Midbrain (tissue), 1 donor: ENCODE data around the gene CIAO2B.
"Not testable (repeated sequence)": the region's sequence is repeated elsewhere in the genome, so short reads cannot be mapped to it uniquely, and the experiment has no call there.

Experiments used
- DNase-seq: peaks from one replicate; lab custom pipeline; 2025; lab: John Stamatoyannopoulos, UW

The CIAO2B gene

DNA sequence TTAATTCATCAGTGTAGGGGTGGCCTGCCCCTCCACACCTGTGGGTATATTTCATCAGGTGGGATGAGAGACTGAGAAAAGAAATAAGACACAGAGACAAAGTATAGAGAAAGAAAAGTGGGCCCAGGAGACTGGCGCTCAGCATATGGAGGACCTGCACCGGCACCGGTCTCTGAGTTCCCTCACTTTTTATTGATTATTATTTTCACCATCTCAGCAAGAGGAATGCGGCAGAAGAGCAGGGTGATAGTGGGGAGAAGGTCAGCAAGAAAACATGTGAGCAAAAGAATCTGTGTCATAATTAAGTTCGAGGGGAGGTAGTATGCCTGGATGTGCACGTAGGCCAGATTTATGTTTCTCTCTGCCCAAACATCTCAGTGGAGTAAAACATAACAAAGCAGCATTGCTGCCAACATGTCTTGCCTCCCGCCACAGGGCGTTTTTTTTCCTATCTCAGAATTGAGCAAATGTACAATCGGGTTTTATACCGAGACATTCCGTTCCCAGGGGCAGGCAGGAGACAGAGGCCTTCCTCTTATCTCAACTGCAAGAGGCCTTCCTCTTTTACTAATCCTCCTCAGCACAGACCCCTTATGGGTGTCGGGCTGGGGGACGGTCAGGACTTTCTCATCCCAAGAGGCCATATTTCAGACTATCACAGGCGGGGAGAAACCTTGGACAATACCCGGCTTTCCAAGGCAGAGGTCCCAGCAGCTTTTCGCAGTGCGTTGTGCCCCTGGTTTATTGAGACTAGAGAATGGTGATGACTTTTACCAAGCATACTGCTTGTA lies 21.4 kb upstream of the CIAO2B start:
- DNase-seq, result not testable (repeated sequence)

GRCh38 chr16:66954097-66954659 lies 20.0 kb upstream of the CIAO2B start:
- peak; percentile 79 for DNase-seq

- no peak for DNase-seq
Observed at GRCh38 chr16:66953462-66954096, 19.4 kb upstream of the CIAO2B start.

DNA sequence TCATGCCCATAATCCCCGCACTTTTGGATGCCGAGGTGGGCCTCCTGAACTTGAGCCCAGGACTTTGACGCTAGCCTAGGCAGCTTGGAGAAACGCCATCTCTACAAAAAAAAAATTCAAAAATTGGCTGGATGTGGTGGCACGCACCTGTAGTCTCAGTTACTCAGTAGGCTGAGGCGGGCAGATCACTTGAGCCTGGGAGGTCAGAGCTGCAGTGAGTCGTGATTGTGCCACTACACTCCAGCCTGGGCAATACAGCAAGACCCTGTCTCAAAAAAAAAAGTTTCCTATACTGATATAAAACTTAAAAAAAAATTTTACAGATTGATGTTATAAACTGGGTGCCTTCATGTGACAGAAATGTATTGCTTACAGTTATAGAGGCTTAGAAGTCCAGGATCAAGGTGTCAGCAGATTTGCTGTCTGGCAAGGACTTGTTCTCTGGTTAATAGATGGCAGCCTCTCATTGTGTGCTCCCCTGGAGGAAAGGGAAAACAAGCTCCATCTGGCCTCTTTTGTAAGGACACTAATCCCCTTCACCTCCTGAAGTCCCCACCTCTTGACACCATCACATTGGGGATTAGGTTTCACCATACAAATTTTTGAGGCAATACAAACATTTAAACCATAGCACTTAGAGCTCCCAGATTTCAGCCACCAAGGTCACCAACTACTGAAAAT lies 18.4 kb upstream of the CIAO2B start:
- no peak for DNase-seq

GRCh38 chr16:66950971-66951790 lies 17.0 kb upstream of the CIAO2B start:
- no peak for DNase-seq

DNA sequence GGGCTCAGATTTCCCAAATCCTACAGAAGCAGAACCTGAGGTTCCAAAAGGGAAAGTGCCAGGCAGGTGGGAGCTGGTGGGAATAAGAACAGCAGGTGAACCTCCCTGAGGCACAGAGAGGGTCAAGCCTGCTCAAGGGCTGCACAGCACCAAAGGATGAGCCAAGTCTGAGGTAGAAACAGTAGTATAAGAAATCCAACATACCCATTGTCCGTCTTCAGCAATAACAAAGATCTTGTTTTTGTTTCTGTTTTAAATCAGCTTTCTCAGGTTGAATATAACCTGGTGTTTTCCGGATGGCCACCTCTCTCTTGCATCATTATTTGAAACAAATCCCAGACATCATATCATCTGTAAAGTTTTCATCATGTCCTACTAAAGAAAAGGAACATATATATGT lies 16.2 kb upstream of the CIAO2B start:
- DNase-seq, result no peak

DNA sequence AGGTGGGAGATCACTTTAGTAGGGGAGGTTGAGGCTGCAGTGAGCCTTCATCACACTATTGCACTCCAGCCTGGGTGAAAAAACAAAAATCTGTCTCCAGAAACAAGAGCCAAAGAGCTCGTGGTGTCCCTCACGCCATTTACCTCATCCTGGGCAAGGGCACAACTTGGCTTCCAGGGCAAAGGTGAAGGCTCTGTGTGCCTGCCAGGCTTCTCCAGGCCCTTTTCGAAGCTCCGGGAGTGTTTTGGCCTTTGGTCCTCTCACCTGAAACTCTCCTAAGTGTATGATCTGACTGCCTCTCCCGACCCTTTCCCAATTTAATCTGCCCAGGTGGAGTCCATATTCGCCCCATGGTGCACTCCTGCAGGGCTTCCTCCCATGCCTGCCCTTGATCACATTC lies 15.3 kb upstream of the CIAO2B start:
- DNase-seq, result no peak

DNA sequence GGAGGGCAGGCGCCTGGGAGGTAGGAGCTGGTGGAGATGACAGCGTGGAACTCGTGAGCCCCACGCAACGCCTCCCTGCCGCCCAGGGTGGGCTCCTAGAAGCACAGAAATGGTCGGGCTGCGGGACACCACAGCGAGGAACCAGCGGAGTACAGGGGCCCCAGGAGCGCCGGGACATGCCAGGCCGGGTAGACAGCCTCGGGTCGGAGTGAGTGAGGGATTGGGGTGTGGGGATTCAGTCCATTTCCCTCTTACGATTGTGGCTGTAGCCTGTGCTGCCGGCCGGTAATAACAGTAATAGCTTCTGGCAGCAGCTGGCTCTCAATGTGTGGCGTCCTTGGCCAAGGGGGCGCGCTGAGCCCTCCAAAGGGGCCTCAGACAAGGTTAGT lies 14.6 kb upstream of the CIAO2B start:
- DNase-seq, result no peak

DNA sequence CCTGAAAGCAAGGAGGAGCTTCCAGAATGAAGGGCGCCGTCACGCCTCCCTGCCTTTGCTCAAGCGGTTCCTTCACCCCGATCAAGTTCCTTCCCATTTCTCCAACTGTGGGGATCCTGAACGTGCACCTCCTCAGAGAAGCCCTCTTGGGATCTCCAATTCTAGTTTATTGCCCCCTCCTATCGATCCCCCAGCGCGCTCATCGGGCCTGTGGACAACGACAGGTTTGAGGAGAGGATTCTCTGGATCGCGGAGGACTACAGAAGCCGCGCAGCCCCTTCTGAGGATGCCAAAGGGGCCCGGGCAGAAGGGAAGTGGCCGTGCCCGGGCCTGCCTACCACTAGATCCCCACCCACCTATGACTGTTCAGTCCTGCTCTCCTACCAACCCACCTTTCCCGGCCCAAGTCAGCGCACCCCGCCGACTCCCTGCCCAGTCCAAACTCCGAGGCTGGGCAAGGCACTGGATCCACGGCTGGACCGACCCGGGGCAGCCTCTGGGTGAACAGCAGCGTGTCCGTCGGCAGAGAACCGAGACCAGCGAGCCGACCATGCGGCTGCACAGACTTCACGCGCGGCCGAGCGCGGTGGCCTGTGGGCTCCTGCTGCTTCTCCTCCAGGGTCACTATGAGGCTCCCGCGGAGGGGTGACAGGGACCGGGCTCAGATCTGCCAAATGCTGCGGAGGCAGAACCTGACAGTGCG lies 14.1 kb upstream of the CIAO2B start:
- peak; percentile 16 for DNase-seq

DNA sequence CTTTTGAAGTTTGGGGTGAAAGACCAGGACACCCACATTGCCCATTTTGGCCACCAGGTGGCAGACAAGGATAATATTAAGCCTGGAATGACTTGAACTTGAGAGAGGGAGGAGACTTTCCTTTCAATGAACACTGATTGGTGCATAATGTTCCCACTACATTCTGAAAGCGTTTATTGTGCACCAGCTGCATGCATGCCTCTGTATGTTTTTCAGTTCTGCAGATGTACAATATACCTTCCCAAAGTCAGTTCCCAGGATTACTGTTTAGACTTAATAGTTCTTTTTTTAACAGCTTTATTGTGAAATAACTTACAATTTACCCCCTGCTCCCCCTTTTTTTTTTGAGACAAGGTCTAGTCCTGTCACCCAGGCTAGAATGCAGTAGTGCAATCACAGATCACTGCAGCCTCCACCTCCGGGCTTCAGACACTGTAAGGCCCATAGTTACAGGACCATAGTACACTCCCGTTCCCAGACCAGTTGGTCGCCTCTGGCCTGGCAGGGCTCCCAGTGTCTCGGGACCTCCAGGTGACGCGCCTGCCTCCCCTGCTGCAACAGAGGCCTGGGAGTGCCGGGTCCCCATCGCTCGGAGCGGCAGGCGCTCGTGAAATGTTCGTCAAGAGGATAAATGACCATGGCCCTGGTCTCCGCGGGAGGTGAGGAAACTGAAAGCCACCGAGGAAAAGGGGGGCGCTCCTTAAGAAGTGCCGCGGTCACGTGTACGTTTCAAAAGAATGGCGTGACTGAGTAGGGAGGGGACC lies 13.3 kb upstream of the CIAO2B start:
- peak; percentile 89 for DNase-seq

GRCh38 chr16:66946974-66947301 lies 12.7 kb upstream of the CIAO2B start:
- DNase-seq, result no peak

GRCh38 chr16:66946541-66946940 lies 12.3 kb upstream of the CIAO2B start:
- DNase-seq, result no peak

DNA sequence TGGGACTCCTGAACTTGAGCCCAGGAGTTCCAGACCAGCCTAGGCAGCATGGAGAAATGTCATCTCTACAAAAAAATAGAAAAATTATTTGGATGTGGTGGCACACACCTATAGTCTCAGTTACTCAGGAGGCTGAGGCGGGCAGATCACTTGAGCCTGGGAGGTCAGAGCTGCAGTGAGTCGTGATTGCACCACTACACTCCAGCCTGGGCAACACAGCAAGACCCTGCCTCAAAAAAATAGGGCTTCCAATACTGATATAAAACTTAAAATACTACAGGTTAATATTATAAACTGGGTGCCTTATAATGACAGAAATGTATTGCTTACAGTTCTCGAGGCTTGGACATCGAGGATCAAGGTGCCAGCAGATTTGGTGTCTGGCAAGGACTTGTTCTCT lies 11.7 kb upstream of the CIAO2B start:
- DNase-seq, result no peak

DNA sequence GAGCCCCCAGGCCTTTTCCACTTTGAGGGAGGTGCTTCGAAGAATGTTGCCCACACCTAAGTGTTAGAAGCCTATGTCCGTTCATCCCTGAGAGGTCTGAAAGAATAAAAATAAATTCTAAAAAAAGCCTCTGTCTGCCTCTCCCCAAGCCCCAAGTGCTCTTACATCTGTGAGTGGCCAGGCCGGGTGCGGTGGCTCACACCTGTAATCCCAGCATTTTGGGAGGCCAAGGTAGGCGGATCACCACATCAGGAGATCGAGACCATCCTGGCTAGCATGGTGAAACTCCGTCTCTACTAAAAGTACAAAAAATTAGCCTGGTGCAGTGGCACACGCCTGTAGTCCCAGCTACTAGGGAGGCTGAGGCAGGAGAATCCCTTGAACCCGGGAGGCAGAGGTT lies 10.8 kb upstream of the CIAO2B start:
- DNase-seq, result not testable (repeated sequence)

- DNase-seq, result no peak
Observed at GRCh38 chr16:66944054-66944441, 9.8 kb upstream of the CIAO2B start.

GRCh38 chr16:66943426-66944053 lies 9.3 kb upstream of the CIAO2B start:
- DNase-seq, result no peak

DNA sequence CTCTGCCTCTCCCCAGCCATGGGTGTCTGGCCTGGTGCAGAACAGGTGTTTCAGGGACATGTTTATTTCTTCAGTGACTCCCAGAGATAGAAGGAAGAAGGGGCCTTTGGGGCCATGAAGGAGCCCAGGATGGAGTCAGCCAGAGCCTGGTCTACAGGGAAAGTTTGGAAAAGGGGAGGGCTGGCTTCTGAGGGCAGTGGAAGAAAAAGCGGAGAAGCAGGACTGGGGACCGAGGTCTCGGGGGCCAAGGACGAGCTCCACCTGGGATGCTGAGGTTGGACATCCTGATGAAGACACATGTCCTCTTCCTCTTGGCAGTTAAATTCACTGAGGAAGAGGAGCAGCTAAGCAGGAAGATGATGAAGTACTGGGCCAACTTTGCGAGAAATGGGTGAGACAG lies 8.8 kb upstream of the CIAO2B start:
- DNase-seq, result no peak

- DNase-seq, result no peak
Observed at GRCh38 chr16:66940236-66940635, 6.0 kb upstream of the CIAO2B start.

- DNase-seq, result no peak
Observed at GRCh38 chr16:66939366-66939765, 5.2 kb upstream of the CIAO2B start.

DNA sequence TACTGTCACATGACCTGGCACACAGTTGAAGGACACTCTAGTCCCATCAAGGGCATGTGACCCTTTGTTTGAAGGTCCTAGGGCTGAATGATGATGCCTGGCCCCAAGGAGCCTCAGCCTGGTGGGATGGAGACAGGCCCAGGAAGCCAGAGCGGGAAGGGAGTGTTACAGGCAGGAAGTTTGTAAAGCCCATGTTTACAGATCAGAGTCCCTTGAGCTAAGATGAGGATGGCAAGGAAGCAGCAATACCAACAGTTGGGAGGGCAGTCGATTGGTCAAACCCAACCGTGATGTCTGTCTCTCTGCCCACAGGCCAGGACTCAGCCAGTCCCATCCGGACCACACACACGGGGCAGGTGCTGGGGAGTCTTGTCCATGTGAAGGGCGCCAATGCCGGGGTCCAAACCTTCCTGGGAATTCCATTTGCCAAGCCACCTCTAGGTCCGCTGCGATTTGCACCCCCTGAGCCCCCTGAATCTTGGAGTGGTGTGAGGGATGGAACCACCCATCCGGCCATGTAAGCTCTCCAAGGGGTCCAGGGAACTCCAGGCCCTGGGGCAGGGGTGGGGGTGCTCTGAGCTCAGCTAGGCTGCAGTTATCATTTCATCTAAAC lies 3.6 kb upstream of the CIAO2B start:
- no peak for DNase-seq
